PC-9 (cell line): Measurements from ENCODE around the gene MYBBP1A.

Experiments used
- EZH2 ChIP-seq: fragments of 200-600 bp; sonication (generic); IDR thresholded peaks from 2 replicates; pipeline ENCODE4 v1.8.0; 2017; ENCODE audit warnings: antibody characterized with exemption, low read depth
- TF ChIP-seq, protein P1 (sequence below): fragments of 200-600 bp; sonication (generic); conservative IDR thresholded peaks from 2 replicates; pipeline ENCODE4 v1.6.1; 2017; ENCODE audit warnings: mixed run types, antibody characterized with exemption, mild to moderate bottlenecking, moderate library complexity

DNA sequence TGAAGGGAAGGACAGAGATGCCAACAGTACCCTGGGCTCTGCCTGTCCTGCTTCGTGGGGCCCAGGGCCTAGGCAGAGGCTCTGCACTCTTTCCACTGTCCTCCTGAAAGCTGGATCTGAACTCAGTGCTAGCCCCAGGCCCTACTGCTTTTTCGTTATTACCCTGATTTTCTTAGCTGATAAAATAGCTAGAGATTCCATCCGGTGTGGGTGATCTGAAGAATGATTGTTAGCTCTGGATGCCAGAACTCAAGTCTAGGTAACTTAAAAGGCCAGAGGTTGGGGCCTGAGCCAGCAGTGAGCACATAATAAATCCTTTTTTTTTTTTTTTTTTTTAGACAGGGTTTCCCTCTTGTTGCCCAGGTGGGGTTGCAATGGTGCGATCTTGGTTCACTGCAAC lies 1.8 kb upstream of the MYBBP1A start:
- TF ChIP-seq, protein P1, sequence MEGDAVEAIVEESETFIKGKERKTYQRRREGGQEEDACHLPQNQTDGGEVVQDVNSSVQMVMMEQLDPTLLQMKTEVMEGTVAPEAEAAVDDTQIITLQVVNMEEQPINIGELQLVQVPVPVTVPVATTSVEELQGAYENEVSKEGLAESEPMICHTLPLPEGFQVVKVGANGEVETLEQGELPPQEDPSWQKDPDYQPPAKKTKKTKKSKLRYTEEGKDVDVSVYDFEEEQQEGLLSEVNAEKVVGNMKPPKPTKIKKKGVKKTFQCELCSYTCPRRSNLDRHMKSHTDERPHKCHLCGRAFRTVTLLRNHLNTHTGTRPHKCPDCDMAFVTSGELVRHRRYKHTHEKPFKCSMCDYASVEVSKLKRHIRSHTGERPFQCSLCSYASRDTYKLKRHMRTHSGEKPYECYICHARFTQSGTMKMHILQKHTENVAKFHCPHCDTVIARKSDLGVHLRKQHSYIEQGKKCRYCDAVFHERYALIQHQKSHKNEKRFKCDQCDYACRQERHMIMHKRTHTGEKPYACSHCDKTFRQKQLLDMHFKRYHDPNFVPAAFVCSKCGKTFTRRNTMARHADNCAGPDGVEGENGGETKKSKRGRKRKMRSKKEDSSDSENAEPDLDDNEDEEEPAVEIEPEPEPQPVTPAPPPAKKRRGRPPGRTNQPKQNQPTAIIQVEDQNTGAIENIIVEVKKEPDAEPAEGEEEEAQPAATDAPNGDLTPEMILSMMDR: no peak
- TF ChIP-seq EZH2: no peak
